ENCODE measurements around the gene SIRT5.

GRCh38 chr6:13589801-13590200 lies 15.4 kb downstream of the SIRT5 start:
- no peak for TF ChIP-seq CTCF (IDR thresholded peaks at IDR 0.05)
- no peak for TF ChIP-seq POLR2AphosphoS5 (IDR thresholded peaks at IDR 0.05)
- TF ChIP-seq EP300 (IDR thresholded peaks at IDR 0.05), result no peak
- TF ChIP-seq POLR2A (IDR thresholded peaks at IDR 0.05), result no peak

Data from gastroesophageal sphincter (tissue), 3 donors.